Neural progenitor cell (in vitro differentiated cells): Measurements from ENCODE around the gene TMEM82. TPM values are rescaled to one million over a fixed set of nuclear protein-coding genes. Genes with fewer than 3 reads are reported as not detected.

Source experiments
- DNase-seq: peaks from one replicate; pipeline ENCODE4 v3.0.0-alpha.2; 2016; ENCODE audit warnings: low spot score
- H2AFZ ChIP-seq: fragments of 200-600 bp; sonication (generic); replicated peaks from 2 replicates; pipeline ENCODE4 v1.6.1; 2016; ENCODE audit warnings: antibody characterized with exemption
- H3F3A ChIP-seq: fragments of 200-600 bp; sonication (generic); 2 replicates; pipeline ENCODE4 v1.6.1; 2016; ENCODE audit warnings: antibody characterized with exemption, low read depth
- H3K27ac ChIP-seq: fragments of 200-600 bp; sonication (generic); 2 replicates; pipeline ENCODE4 v1.5.1; 2016; ENCODE audit warnings: mild to moderate bottlenecking
- H3K27me3 ChIP-seq: fragments of 200-600 bp; sonication (generic); 2 replicates; pipeline ENCODE4 v1.6.1; 2016; ENCODE audit warnings: mild to moderate bottlenecking, moderate library complexity
- H3K36me3 ChIP-seq: fragments of 200-600 bp; sonication (generic); 2 replicates; pipeline ENCODE4 v1.5.1; 2016
- H3K4me1 ChIP-seq: fragments of 200-600 bp; sonication (generic); 2 replicates; pipeline ENCODE4 v1.6.1; 2016; ENCODE audit warnings: mixed run types
- H3K4me2 ChIP-seq: fragments of 200-600 bp; sonication (generic); 2 replicates; pipeline ENCODE4 v1.6.1; 2016
- H3K4me3 ChIP-seq: fragments of 200-600 bp; sonication (generic); 2 replicates; pipeline ENCODE4 v1.5.1; 2016
- H3K79me2 ChIP-seq: fragments of 200-600 bp; sonication (generic); 2 replicates; pipeline ENCODE4 v1.6.1; 2016; ENCODE audit warnings: low read depth
- H3K9ac ChIP-seq: fragments of 200-600 bp; sonication (generic); 2 replicates; pipeline ENCODE4 v1.6.1; 2016
- H3K9me3 ChIP-seq: fragments of 200-600 bp; sonication (generic); 2 replicates; pipeline ENCODE4 v1.5.1; 2016; ENCODE audit warnings: low read depth
- H4K20me1 ChIP-seq: fragments of 200-600 bp; sonication (generic); 2 replicates; pipeline ENCODE4 v1.6.1; 2016; ENCODE audit warnings: low read depth
- H3K27ac Mint-ChIP-seq: 3 replicates; pipeline ENCODE4 v1.8.0; 2021; ENCODE audit warnings: mixed read lengths
- H3K27me3 Mint-ChIP-seq: 2 replicates; pipeline ENCODE4 v1.8.0; 2022; ENCODE audit warnings: low read depth, mild to moderate bottlenecking, inconsistent platforms, moderate library complexity, mixed read lengths; ENCODE audit not compliant: insufficient read depth
- H3K36me3 Mint-ChIP-seq: 3 replicates; pipeline ENCODE4 v1.8.0; 2021; ENCODE audit warnings: mixed read lengths
- H3K4me1 Mint-ChIP-seq: 3 replicates; pipeline ENCODE4 v1.8.0; 2021; ENCODE audit warnings: mixed read lengths
- H3K4me3 Mint-ChIP-seq: 3 replicates; pipeline ENCODE4 v1.8.0; 2021; ENCODE audit warnings: mild to moderate bottlenecking, moderate library complexity, mixed read lengths
- H3K9me3 Mint-ChIP-seq: 3 replicates; pipeline ENCODE4 v1.8.0; 2020; ENCODE audit warnings: mixed read lengths
- EZH2 ChIP-seq: fragments of 200-600 bp; sonication (generic); IDR thresholded peaks from 2 replicates; pipeline ENCODE4 v1.6.1; 2017; ENCODE audit warnings: antibody characterized with exemption, mild to moderate bottlenecking, moderate library complexity
- EZH2phosphoT487 ChIP-seq: fragments of 200-600 bp; sonication (generic); IDR thresholded peaks from 2 replicates; pipeline ENCODE4 v1.6.1; 2017; ENCODE audit warnings: antibody characterized with exemption
- total RNA-seq: library from RNA; depleted of rRNA; stranded (reverse); fragments of >200 nt; gene quantifications from 2 replicates; pipeline ENCODE4 v1.2.3, GENCODE V29; 2015; ENCODE audit warnings: low replicate concordance
- TF ChIP-seq, protein P1 (sequence below): fragments of 200-600 bp; sonication (generic); IDR thresholded peaks from 2 replicates; pipeline ENCODE4 v1.5.1; 2017; ENCODE audit warnings: antibody characterized with exemption, mild to moderate bottlenecking

TMEM82 gene
- total RNA-seq, 1 donor from 2014 or later = not detected

- no peak overlapping the region for H2AFZ ChIP-seq
- H3K4me3 ChIP-seq = no peak overlapping the region
- H3K27ac ChIP-seq = no peak overlapping the region
- peaks cover 7% of the 10 kb centered on the region for H3K27me3 Mint-ChIP-seq
- no peak overlapping the region for H3K4me2 ChIP-seq
- H3K36me3 Mint-ChIP-seq = no peaks in the 10 kb centered on the region
- H3K79me2 ChIP-seq = no peaks in the 10 kb centered on the region
- peaks cover 10% of the 10 kb centered on the region for H4K20me1 ChIP-seq
- H3F3A ChIP-seq = peaks cover 39% of the 10 kb centered on the region
- H3K9me3 ChIP-seq = no peaks in the 10 kb centered on the region
- H3K27ac Mint-ChIP-seq = peak overlapping the region; percentile 94
- peaks cover 29% of the 10 kb centered on the region for H3K4me1 ChIP-seq
- TF ChIP-seq EZH2 (no peak), EZH2phosphoT487 (no peak)
- TF ChIP-seq, protein P1, sequence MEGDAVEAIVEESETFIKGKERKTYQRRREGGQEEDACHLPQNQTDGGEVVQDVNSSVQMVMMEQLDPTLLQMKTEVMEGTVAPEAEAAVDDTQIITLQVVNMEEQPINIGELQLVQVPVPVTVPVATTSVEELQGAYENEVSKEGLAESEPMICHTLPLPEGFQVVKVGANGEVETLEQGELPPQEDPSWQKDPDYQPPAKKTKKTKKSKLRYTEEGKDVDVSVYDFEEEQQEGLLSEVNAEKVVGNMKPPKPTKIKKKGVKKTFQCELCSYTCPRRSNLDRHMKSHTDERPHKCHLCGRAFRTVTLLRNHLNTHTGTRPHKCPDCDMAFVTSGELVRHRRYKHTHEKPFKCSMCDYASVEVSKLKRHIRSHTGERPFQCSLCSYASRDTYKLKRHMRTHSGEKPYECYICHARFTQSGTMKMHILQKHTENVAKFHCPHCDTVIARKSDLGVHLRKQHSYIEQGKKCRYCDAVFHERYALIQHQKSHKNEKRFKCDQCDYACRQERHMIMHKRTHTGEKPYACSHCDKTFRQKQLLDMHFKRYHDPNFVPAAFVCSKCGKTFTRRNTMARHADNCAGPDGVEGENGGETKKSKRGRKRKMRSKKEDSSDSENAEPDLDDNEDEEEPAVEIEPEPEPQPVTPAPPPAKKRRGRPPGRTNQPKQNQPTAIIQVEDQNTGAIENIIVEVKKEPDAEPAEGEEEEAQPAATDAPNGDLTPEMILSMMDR = no peak
- H3K27me3 ChIP-seq = peaks cover 28% of the 10 kb centered on the region
- H3K4me3 Mint-ChIP-seq = no peak overlapping the region
- no peak overlapping the region for H3K9ac ChIP-seq
- H3K4me1 Mint-ChIP-seq = peaks cover 20% of the 10 kb centered on the region
- no peaks in the 10 kb centered on the region for H3K9me3 Mint-ChIP-seq
- no peak for DNase-seq
- H3K36me3 ChIP-seq = no peaks in the 10 kb centered on the region
Measured at GRCh38 chr1:15762546-15762945, 20.2 kb downstream of the TMEM82 start.

DNA sequence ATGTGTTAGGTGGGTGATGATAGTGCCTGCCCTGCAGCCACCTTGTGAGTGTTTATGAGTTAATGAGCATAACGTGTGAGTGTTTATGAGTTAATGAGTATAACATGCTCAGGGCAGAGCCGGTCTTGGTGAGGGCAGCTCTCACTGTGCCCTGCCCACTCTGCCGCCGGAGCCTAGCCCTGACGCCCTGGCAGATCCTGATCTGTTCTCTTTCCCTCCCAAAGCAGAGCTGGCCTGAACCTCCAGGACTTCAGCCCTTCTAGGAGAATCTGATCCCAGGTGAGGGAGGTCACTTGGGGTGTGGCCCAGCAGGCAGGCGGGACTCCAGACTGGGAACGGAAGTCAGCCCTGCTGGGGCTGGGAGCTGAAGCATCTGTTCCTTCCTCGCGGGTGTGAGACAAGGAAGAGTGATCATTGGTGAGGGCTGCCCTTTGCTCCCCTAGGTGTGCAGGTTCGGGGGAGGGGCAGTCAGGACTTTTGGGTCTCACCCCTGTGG lies 22.0 kb downstream of the TMEM82 start:
- Histone ChIP-seq H3K4me2 (no peak overlapping the region), H3K79me2 (no peaks in the 10 kb centered on the region)

GRCh38 chr1:15764890-15765289 lies 22.6 kb downstream of the TMEM82 start:
- Histone ChIP-seq H3K9ac (no peak overlapping the region), H3K27me3 (peaks cover 5% of the 10 kb centered on the region), H3K4me2 (no peak overlapping the region), H3K27ac (no peak overlapping the region), H3K79me2 (no peaks in the 10 kb centered on the region), H3K4me3 (no peak overlapping the region), H3K9me3 (no peaks in the 10 kb centered on the region), H3K4me1 (peaks cover 9% of the 10 kb centered on the region), H2AFZ (no peak overlapping the region), H4K20me1 (peaks cover 3% of the 10 kb centered on the region), H3K36me3 (no peaks in the 10 kb centered on the region), H3F3A (peaks cover 15% of the 10 kb centered on the region)
- H3K4me1 Mint-ChIP-seq = peaks cover 13% of the 10 kb centered on the region
- H3K27ac Mint-ChIP-seq = peak overlapping the region; percentile 66
- no peaks in the 10 kb centered on the region for H3K9me3 Mint-ChIP-seq
- peaks cover 5% of the 10 kb centered on the region for H3K27me3 Mint-ChIP-seq
- DNase-seq = no peak
- TF ChIP-seq, protein P1 = no peak
- TF ChIP-seq EZH2 = no peak
- TF ChIP-seq EZH2phosphoT487 = no peak
- H3K4me3 Mint-ChIP-seq = no peak overlapping the region
- H3K36me3 Mint-ChIP-seq = no peaks in the 10 kb centered on the region

More for the DNA sequence above, 22.0 kb downstream of the TMEM82 start:
- Histone ChIP-seq H3K4me1 (peaks cover 14% of the 10 kb centered on the region), H3F3A (peaks cover 21% of the 10 kb centered on the region), H3K4me3 (no peak overlapping the region), H3K9ac (no peak overlapping the region), H2AFZ (no peak overlapping the region), H3K27ac (no peak overlapping the region), H3K9me3 (no peaks in the 10 kb centered on the region), H3K27me3 (peaks cover 11% of the 10 kb centered on the region), H3K36me3 (no peaks in the 10 kb centered on the region), H4K20me1 (peaks cover 3% of the 10 kb centered on the region)
- H3K27me3 Mint-ChIP-seq = peaks cover 8% of the 10 kb centered on the region
- H3K9me3 Mint-ChIP-seq = no peaks in the 10 kb centered on the region
- TF ChIP-seq, protein P1 = no peak
- TF ChIP-seq EZH2phosphoT487 = no peak
- no peak overlapping the region for H3K27ac Mint-ChIP-seq
- no peak overlapping the region for H3K4me3 Mint-ChIP-seq
- DNase-seq = no peak
- H3K36me3 Mint-ChIP-seq = no peaks in the 10 kb centered on the region
- peaks cover 16% of the 10 kb centered on the region for H3K4me1 Mint-ChIP-seq
